Liver (tissue), 9 donors: ENCODE measurements around the gene FAM53B. TPM values are rescaled to one million over a fixed set of nuclear protein-coding genes. Genes with fewer than 3 reads are reported as not detected.

Experiments
- DNase-seq: peaks from one replicate; pipeline ENCODE4 v3.0.0-alpha.2; 2017; ENCODE audit warnings: low spot score
- H3K27ac ChIP-seq, 2 donors: one replicate each; pipeline ENCODE4 v1.7.0; 2013; ENCODE audit warnings: inconsistent platforms in 2 of 2, low read length in 2 of 2, control low read depth in 1 of 2, low read depth in 1 of 2, mild to moderate bottlenecking in 1 of 2
- H3K27me3 ChIP-seq, 4 donors: one replicate each; pipeline versions ENCODE4 v1.6.1 to v1.7.0; 2013; ENCODE audit warnings: low read length in 3 of 4, inconsistent platforms in 1 of 4, mild to moderate bottlenecking in 1 of 4, moderate library complexity in 1 of 4; ENCODE audit not compliant: control insufficient read depth in 4 of 4, insufficient read depth in 4 of 4
- H3K36me3 ChIP-seq, 4 donors: one replicate each; pipeline versions ENCODE4 v1.6.1 to v1.7.0; 2013; ENCODE audit warnings: low read length in 3 of 4, mild to moderate bottlenecking in 3 of 4, low read depth in 1 of 4, moderate library complexity in 1 of 4; ENCODE audit not compliant: control insufficient read depth in 4 of 4, insufficient read depth in 3 of 4
- H3K4me1 ChIP-seq, 4 donors: one replicate each; pipeline versions ENCODE4 v1.6.1 to v1.7.0; 2013; ENCODE audit warnings: low read length in 3 of 4, mild to moderate bottlenecking in 3 of 4, moderate library complexity in 1 of 4; ENCODE audit not compliant: control insufficient read depth in 4 of 4, insufficient read depth in 4 of 4
- H3K4me3 ChIP-seq, 3 donors: one replicate each; pipeline versions ENCODE4 v1.6.1 to v1.7.0; 2013; ENCODE audit warnings: low read length in 3 of 3, control low read depth in 1 of 3, low read depth in 1 of 3, mild to moderate bottlenecking in 1 of 3
- H3K9ac ChIP-seq, 2 donors: one replicate each; pipeline ENCODE4 v1.7.0; 2013; ENCODE audit warnings: low read length in 2 of 2, mild to moderate bottlenecking in 2 of 2, moderate library complexity in 2 of 2, control low read depth in 1 of 2, low read depth in 1 of 2
- H3K9me3 ChIP-seq, 4 donors: one replicate each; pipeline versions ENCODE4 v1.6.1 to v1.7.0; 2013; ENCODE audit warnings: low read length in 3 of 4; ENCODE audit not compliant: control insufficient read depth in 4 of 4
- FOXA1 ChIP-seq: IDR thresholded peaks from 2 replicates; pipeline ENCODE4 v1.6.1; 2016; ENCODE audit warnings: antibody characterized with exemption
- FOXA2 ChIP-seq: IDR thresholded peaks from 2 replicates; pipeline ENCODE4 v1.6.1; 2016; ENCODE audit warnings: antibody characterized with exemption
- HNF4A ChIP-seq, 2 donors: conservative IDR thresholded peaks; 2 replicates each; pipeline ENCODE4 v1.6.1; 2016; ENCODE audit warnings: antibody characterized with exemption in 2 of 2, mild to moderate bottlenecking in 2 of 2
- HNF4G ChIP-seq: IDR thresholded peaks from 2 replicates; pipeline ENCODE4 v1.6.1; 2016; ENCODE audit warnings: antibody characterized with exemption
- MAX ChIP-seq: IDR thresholded peaks from 2 replicates; pipeline ENCODE4 v1.6.1; 2016; ENCODE audit warnings: antibody characterized with exemption
- NR2F2 ChIP-seq: IDR thresholded peaks from 2 replicates; pipeline ENCODE4 v1.6.1; 2016; ENCODE audit warnings: antibody characterized with exemption
- RAD21 ChIP-seq, 2 donors: IDR thresholded peaks; 2 replicates each; pipeline ENCODE4 v1.6.1; 2016; ENCODE audit warnings: antibody characterized with exemption in 2 of 2, mild to moderate bottlenecking in 2 of 2
- SP1 ChIP-seq: IDR thresholded peaks from 2 replicates; pipeline ENCODE4 v1.6.1; 2018; ENCODE audit warnings: antibody characterized with exemption, mild to moderate bottlenecking
- TAF1 ChIP-seq: conservative IDR thresholded peaks from 2 replicates; pipeline ENCODE4 v1.6.1; 2016; ENCODE audit warnings: antibody characterized with exemption, mild to moderate bottlenecking
- YY1 ChIP-seq: IDR thresholded peaks from 2 replicates; pipeline ENCODE4 v1.6.1; 2016; ENCODE audit warnings: antibody characterized with exemption, mild to moderate bottlenecking
- WGBS: extraction: QIAGEN DNeasy Blood & Tissue Kit; methylation state at CpG from one replicate; pipeline ENCODE4 v1.1.7; 2013; 5-methylcytosine and 5-hydroxymethylcytosine counted together
- polyA plus RNA-seq, 2 donors: library from polyadenylated mRNA; stranded (reverse) in 1 of 2; unstranded in 1 of 2; fragments of 200-250 nt in 1 of 2; fragments of >200 nt in 1 of 2; fragmentation: Nextera tagmentation in 1 of 2; extraction: Ambion mirVana in 1 of 2; gene quantifications; one replicate each; pipeline versions ENCODE4 v1.2.1 to v1.2.3, GENCODE V29; 2013 to 2015
- total RNA-seq, 2 donors: library from RNA; depleted of rRNA; stranded (reverse); fragments of >200 nt; gene quantifications; one replicate each; pipeline ENCODE4 v1.2.3, GENCODE V29; 2014
- TF ChIP-seq, protein P1 (sequence below): IDR thresholded peaks from 2 replicates; pipeline ENCODE4 v1.6.1; 2016; ENCODE audit warnings: antibody characterized with exemption
- TF ChIP-seq, protein P2 (sequence below): IDR thresholded peaks from 2 replicates; pipeline ENCODE4 v1.6.1; 2016; ENCODE audit warnings: antibody characterized with exemption, mild to moderate bottlenecking
- donor health status: healthy.
- donor health status: healthy.
- donor health status: healthy.
- donor health status: healthy.
- donor health status: healthy.

FAM53B gene
- total and polyA plus RNA-seq, 4 donors, result 1.1 to 24.0 (median 6.3) TPM

- Histone ChIP-seq H3K36me3 (no peaks in the 10 kb centered on the region), H3K27ac (no peak overlapping the region), H3K4me1 (peaks cover 0 to 6% (median 0%) of the 10 kb centered on the region in 4 donors), H3K4me3 (no peak overlapping the region), H3K9me3 (no peaks in the 10 kb centered on the region), H3K27me3 (no peaks in the 10 kb centered on the region), H3K9ac (no peak overlapping the region)
- WGBS, result 84% methylated on average over 7 of the region's 7 CpGs
- TF ChIP-seq FOXA1 (no peak), YY1 (no peak), HNF4A (conservative IDR thresholded peaks at IDR 0.05) (no peak), SP1 (no peak), TAF1 (no peak), FOXA2 (no peak), MAX (no peak), HNF4G (no peak)
- TF ChIP-seq, protein P1, sequence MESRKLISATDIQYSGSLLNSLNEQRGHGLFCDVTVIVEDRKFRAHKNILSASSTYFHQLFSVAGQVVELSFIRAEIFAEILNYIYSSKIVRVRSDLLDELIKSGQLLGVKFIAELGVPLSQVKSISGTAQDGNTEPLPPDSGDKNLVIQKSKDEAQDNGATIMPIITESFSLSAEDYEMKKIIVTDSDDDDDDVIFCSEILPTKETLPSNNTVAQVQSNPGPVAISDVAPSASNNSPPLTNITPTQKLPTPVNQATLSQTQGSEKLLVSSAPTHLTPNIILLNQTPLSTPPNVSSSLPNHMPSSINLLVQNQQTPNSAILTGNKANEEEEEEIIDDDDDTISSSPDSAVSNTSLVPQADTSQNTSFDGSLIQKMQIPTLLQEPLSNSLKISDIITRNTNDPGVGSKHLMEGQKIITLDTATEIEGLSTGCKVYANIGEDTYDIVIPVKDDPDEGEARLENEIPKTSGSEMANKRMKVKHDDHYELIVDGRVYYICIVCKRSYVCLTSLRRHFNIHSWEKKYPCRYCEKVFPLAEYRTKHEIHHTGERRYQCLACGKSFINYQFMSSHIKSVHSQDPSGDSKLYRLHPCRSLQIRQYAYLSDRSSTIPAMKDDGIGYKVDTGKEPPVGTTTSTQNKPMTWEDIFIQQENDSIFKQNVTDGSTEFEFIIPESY, result no peak
- TF ChIP-seq, protein P2, sequence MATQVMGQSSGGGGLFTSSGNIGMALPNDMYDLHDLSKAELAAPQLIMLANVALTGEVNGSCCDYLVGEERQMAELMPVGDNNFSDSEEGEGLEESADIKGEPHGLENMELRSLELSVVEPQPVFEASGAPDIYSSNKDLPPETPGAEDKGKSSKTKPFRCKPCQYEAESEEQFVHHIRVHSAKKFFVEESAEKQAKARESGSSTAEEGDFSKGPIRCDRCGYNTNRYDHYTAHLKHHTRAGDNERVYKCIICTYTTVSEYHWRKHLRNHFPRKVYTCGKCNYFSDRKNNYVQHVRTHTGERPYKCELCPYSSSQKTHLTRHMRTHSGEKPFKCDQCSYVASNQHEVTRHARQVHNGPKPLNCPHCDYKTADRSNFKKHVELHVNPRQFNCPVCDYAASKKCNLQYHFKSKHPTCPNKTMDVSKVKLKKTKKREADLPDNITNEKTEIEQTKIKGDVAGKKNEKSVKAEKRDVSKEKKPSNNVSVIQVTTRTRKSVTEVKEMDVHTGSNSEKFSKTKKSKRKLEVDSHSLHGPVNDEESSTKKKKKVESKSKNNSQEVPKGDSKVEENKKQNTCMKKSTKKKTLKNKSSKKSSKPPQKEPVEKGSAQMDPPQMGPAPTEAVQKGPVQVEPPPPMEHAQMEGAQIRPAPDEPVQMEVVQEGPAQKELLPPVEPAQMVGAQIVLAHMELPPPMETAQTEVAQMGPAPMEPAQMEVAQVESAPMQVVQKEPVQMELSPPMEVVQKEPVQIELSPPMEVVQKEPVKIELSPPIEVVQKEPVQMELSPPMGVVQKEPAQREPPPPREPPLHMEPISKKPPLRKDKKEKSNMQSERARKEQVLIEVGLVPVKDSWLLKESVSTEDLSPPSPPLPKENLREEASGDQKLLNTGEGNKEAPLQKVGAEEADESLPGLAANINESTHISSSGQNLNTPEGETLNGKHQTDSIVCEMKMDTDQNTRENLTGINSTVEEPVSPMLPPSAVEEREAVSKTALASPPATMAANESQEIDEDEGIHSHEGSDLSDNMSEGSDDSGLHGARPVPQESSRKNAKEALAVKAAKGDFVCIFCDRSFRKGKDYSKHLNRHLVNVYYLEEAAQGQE, result no peak
- no peak for DNase-seq
Observed at GRCh38 chr10:124654686-124655085, 89.5 kb downstream of the FAM53B start.

DNA sequence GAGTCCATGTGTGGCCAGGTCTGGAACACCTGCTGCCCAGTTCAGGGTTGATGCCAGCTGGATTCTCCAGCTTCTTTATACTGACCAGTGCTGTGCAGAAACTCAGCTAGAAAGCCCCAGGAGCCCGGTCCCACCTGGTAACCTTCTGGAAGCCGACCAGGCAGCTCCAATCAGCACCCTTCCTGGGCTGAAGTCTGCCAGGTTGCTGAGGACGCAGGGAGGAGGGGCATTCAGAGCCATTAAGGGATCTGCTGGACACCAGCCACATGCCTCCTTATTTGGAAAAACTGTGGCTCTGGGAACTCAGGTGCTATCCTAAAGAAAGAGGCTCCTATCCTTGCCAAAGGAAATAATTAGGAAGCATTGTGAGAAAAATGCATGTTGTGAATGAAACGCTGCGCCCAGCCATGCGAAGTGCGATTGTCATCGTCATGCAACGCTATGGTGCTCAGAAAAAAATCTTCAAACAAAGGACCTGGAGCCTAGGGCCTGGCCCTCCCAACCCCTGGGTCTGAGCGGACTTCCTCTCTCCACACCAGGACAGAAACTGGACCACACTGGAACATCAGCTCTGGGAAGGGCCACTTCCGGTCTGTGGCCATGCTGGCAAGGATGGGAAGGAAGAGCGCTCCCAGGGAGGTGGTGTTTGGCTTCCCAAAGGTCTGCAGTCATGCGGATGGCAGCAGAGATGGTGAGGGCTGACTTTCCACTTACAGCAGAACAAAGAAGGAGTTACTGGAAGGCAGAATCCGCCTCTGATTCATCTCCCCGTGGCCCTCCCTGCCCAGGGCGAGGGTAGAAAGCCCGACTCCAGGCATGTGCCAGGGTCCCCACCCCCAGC lies 90.1 kb downstream of the FAM53B start:
- TF ChIP-seq NR2F2, result peak; percentile 53
- TF ChIP-seq RAD21 (IDR thresholded peaks at IDR 0.05), result no peak
- Histone ChIP-seq H3K9me3 (no peaks in the 10 kb centered on the region), H3K27ac (no peak overlapping the region), H3K9ac (no peak overlapping the region), H3K27me3 (no peaks in the 10 kb centered on the region), H3K4me3 (no peak overlapping the region), H3K4me1 (peaks cover 0 to 13% (median 5%) of the 10 kb centered on the region in 4 donors), H3K36me3 (no peaks in the 10 kb centered on the region)
- DNase-seq, result no peak
- WGBS, result 85% methylated on average over 17 of the region's 17 CpGs

- Histone ChIP-seq H3K4me1 (peaks cover 3 to 20% (median 8%) of the 10 kb centered on the region in 4 donors), H3K36me3 (no peaks in the 10 kb centered on the region), H3K27me3 (no peaks in the 10 kb centered on the region), H3K9me3 (no peaks in the 10 kb centered on the region), H3K4me3 (no peak overlapping the region), H3K9ac (no peak overlapping the region), H3K27ac (no peak overlapping the region)
- no peak for DNase-seq
- no peak for TF ChIP-seq HNF4A (conservative IDR thresholded peaks at IDR 0.05)
- no peak for TF ChIP-seq FOXA2
- WGBS, result 82% methylated on average over 7 of the region's 7 CpGs
Observed at GRCh38 chr10:124653311-124653710, 90.9 kb downstream of the FAM53B start.
